Activated CD4-positive, alpha-beta T cell treated with anti-CD3 and anti-CD28 coated beads for 48 hours (primary cell): ENCODE measurements around the gene TNFRSF12A.

ENCODE experiments used
- DNase-seq: peaks from one replicate; pipeline ENCODE4 v3.0.0-alpha.2; 2020

Gene TNFRSF12A

DNA sequence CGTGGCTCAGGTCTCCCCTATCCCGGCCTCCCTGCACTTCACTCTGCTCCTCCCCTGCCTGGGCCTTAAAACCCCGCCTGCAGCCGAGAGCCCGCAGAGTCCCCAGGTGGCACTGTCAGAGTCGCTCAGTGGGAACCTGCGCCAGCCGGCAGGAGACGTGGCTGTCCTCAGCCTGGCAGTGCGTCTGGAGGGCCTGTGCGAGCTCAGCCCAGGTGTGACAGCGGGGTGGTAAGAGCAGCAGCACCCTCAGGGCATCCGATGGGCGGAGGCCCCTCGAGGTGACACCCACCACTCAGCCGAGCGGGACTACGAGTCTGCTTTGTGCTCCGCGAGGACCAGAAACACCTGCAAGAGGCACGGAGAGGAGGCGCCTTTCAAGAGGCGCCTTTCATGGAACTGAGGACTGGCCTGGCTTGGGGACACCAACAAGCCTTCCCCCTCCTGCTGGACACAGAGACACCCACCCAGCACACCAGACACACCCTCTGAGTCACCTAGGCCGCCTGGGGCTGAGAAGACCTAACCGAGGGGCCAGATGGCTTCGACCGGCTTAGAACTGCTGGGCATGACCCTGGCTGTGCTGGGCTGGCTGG lies 7.2 kb upstream of the TNFRSF12A start, which contains the start of gene CLDN9:
CLDN9 (plus strand) TSS at position 96 of the 593 bp plus-strand sequence; CDS start at position 536, 440 bp downstream.
- DNase-seq = peak; percentile 22

DNA sequence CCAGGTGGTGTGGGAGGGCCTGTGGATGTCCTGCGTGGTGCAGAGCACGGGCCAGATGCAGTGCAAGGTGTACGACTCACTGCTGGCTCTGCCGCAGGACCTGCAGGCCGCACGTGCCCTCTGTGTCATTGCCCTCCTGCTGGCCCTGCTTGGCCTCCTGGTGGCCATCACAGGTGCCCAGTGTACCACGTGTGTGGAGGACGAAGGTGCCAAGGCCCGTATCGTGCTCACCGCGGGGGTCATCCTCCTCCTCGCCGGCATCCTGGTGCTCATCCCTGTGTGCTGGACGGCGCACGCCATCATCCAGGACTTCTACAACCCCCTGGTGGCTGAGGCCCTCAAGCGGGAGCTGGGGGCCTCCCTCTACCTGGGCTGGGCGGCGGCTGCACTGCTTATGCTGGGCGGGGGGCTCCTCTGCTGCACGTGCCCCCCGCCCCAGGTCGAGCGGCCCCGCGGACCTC lies 6.6 kb upstream of the TNFRSF12A start:
- no peak for DNase-seq

GRCh38 chr16:3013998-3014690 lies 6.0 kb upstream of the TNFRSF12A start:
- no peak for DNase-seq

DNA sequence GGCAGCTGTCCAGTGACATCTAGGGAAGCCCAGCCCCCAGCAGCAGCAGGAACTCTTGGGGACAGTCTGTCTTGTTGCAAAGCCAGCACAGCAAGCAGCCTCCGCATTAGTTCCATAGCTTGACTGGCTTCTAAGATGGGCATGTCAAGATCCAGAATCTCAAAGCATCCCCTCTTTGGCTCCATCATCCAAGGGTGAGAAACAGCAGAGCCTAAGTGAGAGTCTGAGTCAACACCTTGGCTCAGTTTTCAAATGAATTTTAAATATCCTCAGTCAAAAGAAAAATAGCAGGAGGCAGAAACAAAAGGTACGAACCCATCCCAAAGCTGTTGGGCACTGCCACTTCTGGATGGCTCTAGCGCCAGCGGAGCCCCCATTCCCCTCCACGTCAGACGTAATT lies 5.2 kb upstream of the TNFRSF12A start:
- no peak for DNase-seq

DNA sequence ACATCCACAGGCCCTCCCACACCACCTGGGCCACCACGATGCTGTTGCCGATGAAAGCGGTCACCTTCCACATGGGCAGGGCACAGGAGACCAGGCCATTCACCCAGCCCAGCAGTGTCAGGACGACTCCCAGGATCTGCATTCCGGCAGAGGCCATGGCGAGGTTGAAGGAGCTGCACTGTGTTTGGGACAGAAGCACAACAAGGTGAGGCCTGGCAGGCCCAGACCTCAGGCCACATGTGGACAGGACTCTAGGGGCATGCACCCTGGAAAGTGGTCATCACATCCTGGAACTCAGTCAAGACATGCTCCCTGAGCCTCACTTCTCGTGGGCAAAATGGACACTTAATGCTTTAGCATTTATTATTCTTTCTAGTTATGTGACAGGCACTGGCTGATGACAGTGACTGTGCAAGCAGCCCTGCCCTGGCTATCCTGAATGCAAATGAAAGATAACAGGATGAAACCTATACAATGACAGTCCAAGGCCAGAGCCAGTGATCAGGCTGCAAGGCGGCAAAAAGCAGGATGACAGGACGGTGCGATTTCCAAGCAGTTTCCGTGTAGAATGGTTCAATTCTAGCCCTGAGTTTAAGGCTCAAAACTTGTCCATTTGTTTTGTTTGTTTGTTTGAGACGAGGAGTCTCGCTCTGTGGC lies 4.2 kb upstream of the TNFRSF12A start:
- no peak for DNase-seq

GRCh38 chr16:3017344-3017743 lies 2.8 kb upstream of the TNFRSF12A start:
- no peak for DNase-seq

- DNase-seq = peak; percentile 64
Measured at GRCh38 chr16:3017794-3018506, 2.2 kb upstream of the TNFRSF12A start, which contains the start of gene CLDN6. CLDN6 (minus strand) TSS chr16:3018183; CDS start chr16:3016021, 2,162 bp downstream.

DNA sequence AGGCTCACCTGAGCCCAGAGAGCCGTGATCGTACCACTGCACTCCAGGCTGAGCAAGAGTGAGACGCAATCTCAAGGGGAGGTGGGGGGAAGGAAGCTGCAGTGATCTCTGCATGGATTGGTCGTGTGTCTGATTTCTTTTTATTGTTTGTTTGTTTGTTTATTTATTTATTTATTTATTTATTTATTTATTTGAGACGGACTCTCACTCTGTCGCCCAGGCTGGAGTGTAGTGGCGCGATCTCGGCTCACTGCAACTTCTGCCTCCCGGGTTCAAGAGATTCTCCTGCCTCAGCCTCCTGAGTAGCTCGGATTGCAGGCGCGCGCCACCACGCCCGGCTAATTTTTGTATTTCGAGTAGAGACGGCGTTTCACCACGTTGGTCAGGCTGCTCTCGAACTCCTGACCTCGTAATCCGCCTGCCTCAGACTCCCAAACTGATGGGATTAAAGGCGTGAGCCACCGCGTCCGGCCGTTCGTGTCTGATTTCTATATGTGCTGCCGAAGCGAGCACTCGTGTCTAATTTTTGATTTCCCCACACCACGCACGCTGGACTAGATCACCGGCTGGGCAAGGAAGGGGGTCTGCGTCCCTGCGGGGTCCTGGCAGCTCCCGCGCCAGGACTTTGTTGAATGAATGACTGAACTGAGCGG lies 448 bp upstream of the TNFRSF12A start:
- peak; percentile 21 for DNase-seq

DNA sequence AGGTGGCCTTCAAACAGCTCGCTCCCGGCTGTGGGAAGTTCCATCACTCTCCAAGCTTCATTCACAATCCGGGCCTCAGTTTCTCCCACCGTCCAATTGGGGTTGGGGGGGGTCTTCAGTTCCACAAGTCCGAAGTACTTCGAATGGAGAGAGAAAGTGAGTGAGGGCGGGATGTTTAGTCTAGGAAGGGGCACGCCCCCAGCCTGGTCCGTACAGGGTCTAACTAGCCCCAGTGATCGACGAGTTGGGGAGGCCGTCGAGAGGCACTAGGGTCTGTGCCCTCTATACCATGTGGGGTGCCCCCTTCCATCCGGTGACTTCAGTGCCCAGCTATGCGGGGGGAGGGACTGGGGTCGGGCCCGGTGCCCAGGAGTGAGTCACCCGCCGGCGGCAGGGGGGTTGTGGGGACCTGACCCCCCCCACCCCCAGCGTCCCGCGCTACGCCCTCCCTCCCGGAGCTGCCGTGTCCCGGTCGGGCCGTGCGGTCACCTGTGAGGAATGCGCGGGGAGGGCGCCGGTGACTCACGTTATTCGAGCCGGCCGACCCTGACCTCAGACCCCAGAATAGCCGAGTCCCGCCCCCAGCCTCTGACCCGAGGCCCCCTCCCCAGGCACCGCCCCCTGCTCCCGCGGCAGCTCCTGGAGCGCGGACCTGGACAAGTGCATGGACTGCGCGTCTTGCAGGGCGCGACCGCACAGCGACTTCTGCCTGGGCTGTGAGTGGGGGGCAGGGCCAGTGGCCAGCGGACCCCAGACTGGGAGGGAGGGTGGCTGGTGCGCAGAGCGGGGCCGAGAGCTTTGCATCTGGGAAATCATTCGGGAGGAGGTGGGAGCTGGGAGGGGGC lies 658 bp downstream of the TNFRSF12A start:
- DNase-seq = peak; percentile 61

- DNase-seq = peak; percentile 96
Measured at GRCh38 chr16:3021449-3022207, 1.5 kb downstream of the TNFRSF12A start.

DNA sequence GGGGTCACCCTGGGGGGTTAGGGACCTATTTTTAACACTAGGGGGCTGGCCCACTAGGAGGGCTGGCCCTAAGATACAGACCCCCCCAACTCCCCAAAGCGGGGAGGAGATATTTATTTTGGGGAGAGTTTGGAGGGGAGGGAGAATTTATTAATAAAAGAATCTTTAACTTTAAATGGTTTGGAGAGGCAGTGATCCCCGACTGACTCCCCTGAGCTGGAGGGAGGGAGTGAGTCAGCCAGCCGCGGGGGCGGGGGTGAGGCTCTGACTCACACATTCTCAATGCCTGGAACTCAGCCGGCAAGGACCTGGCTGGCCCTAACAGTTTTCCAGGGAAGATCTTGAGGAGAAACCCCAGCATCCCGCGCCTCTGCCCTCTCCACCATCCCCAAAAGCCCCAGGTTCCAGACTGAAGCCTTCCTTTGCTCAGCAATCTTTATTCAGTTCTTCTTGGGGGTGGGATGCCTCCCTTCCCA lies 2.1 kb downstream of the TNFRSF12A start:
- peak; percentile 95 for DNase-seq

DNA sequence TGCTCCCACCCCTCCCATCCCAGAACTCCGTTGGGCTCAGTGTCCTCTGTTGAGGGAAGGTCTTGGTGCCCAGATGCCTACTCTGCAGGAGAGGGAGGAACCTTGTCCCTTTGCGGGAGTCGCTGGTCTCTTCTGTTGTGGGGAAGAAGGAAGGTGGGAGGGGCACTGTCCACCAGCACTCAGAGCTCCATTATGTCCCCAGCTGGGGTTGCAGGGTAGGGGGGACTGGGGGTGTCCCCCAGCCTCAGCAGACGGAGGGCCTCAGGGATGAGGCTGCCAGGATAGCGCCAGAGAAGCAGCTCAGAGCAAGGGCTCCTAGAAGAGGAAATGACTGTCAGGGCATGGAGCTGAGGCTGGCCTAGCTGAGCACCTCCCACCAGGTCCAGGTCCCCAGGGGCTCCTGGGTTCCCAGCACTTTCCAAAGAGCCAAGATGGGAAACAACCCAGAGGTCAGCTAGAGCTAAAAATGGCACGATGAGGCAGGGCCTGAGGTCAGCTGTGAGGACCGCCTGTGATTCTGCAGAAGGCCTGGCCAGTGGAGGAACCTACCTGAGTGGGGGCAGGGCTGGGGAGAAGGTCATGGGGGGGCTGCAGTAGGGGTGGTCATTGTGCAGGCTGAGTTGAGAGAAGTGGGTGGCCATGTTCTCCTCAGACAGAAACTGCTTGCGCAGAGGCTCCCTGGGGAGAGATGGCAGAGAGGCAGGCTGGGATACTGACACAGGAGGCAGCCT lies 2.7 kb downstream of the TNFRSF12A start:
- DNase-seq = peak; percentile 56

GRCh38 chr16:3023415-3023668 lies 3.2 kb downstream of the TNFRSF12A start:
- no peak for DNase-seq

GRCh38 chr16:3023669-3024478 lies 3.7 kb downstream of the TNFRSF12A start, which contains the start of the genes HCFC1R1 and THOC6:
HCFC1R1 (minus strand) TSS chr16:3023942; CDS start chr16:3023941, 1 bp downstream.
THOC6 (plus strand) TSS chr16:3024035; CDS start chr16:3024327, 292 bp downstream.
- peak; percentile 98 for DNase-seq

- no peak for DNase-seq
Measured at GRCh38 chr16:3025032-3026002, 5.1 kb downstream of the TNFRSF12A start.

- DNase-seq = no peak
Measured at GRCh38 chr16:3026003-3026378, 5.8 kb downstream of the TNFRSF12A start.

- DNase-seq = no peak
Measured at GRCh38 chr16:3026609-3027488, 6.7 kb downstream of the TNFRSF12A start.
